NCI-H187 treated with DMSO at 0.1 percent for 48 hours (cell line): ENCODE data around the gene BAG1.

ENCODE experiments used
- DNase-seq: peaks from one replicate; lab custom pipeline; 2025; lab: John Stamatoyannopoulos, UW

Gene BAG1

DNA sequence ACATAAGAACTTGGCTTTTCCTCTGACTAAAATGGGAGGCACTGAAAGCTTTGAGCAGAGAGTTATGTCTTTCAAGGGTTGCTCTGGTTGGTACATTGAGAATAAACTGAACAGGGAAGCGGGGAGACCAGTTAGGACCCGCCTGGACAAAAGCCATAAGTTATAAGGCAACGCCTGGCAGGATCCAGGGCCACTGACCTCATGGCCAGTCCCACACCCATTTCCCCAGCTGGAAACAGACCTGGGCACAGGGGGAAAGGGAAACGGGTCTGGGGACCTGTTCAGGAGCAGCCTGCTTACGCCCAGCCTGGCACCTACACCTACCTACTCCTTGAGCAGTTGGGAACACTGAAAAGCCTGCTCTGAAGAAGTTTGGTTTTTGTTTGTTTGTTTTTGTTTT, 23.2 kb downstream of the BAG1 start:
- no peak for DNase-seq

- no peak for DNase-seq
These were observed 24.6 kb downstream of the BAG1 start, which contains the start of gene SPINK4 for GRCh38 chr9:33239921-33240320. Gene SPINK4 (plus strand): TSS chr9:33240167. CDS start chr9:33240209, 42 bp downstream.

DNA sequence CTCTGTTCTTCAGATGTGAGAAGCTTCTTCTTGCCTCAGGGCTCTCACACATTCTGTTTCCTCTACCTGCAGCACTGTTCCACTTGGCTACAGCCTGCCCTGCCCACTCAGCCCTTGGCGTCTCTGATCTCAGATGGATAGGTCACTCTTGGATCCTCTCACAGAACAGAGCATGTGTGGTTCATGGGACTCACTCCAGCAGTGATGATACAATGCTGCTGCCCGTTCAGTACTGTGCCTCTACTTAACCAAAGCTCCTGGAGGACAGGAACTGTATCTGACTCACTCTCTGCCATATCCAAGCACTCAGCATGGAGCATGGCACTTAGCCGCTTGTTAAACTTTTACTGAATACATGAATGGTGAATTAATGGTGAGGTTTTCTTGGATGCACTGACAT, 27.9 kb downstream of the BAG1 start:
- no peak for DNase-seq

DNA sequence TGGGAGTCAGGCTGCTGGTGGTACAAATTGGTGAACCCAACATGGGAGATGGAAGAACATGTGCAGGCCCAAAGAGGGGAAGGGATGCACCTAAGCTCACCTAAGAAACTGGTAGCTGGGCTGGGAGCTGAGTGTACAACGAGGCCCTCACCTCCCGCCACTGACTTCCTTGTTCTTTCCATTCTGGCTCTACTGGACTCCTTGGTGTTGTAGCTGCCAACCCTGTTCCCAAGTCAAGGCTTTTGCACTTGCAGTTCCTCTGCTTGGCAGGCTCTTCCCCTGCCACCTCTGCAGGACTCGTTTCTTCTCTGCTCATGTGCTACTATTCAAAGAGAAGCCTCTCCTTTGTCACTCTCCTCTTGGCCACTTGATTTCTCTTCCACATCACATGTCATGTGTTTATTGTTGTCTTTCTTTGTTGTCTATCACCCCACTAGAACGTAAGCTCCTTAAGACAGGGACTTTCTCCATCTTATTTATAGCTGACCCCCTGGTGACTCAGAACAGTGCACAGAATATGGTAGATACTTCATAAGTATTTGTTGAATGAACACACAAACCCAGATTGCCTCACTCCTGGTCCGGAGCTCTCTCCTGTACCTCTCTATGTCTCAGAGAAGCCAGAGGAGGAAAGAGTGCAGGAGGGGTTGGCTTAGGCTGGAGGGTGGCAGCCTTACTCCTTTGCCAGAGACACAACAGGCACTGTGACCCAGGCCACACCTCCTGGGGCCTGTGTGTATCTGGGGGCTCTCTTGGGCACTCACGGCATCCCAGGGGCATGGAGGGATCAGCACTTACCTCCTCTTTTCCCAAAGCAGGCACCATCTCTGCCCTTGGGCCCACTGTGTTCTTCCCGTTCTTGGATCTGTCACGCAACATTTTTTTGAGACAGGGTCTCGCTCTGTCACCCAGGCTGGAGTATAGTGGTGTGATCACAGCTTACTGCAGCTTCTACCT, 29.7 kb downstream of the BAG1 start:
- no peak for DNase-seq

DNA sequence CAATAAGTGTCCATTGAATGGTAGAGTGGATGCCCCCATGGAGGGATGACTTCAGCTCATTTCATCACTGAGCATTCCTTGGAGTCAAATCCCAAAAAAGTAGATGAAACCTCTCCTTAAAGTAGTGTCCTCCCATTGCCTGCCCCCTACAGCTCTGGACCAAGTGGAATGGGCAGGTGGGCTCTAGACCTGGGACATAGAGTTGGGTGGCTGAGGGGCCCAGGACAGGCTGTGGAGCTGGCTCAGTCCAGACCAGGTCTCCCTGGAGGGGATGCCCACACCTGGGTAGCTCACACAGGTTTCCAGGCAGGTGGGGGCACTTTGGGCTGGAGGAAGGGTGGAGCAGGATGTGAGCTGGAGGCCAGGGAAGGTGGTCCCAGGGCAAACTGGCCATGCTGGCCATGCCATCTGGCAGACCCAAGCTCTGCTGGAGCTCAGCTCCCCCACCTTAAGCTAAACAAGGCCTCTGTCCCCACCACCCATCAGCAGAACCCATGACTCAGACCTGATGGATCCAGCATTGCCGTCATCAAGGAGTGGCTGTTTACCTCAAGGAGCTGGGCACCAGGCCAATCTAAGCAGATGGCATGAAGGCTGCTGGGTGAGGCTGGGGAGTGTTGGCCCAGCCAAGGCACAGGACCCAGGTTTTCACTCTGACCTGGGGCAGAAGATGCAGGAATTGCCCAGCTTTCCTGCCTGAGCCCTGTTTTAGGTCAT, 30.7 kb downstream of the BAG1 start:
- DNase-seq = no peak

DNA sequence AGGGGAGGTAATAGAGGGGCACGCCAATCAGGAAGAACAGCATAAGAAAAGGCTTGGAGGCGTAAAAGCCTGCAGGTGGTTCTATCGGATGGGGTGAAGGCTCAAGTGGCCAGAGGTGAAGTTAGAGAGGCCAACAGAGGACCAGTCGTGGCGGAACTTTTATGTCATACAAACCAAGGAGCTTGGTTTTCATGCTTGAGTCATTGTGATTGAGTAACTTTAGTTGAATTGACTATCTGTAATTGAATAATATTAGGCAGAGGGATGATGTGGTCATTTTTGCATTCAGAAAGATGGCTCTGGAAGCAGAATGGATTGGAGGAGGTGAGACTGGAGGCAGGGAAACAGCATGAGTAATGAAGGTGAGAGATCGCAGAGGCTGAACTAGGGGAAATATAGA, 31.7 kb downstream of the BAG1 start:
- no peak for DNase-seq

- DNase-seq = no peak
These were observed 32.9 kb downstream of the BAG1 start for GRCh38 chr9:33231623-33231942.

- no peak for DNase-seq
These were observed 33.5 kb downstream of the BAG1 start for GRCh38 chr9:33230756-33231622.

DNA sequence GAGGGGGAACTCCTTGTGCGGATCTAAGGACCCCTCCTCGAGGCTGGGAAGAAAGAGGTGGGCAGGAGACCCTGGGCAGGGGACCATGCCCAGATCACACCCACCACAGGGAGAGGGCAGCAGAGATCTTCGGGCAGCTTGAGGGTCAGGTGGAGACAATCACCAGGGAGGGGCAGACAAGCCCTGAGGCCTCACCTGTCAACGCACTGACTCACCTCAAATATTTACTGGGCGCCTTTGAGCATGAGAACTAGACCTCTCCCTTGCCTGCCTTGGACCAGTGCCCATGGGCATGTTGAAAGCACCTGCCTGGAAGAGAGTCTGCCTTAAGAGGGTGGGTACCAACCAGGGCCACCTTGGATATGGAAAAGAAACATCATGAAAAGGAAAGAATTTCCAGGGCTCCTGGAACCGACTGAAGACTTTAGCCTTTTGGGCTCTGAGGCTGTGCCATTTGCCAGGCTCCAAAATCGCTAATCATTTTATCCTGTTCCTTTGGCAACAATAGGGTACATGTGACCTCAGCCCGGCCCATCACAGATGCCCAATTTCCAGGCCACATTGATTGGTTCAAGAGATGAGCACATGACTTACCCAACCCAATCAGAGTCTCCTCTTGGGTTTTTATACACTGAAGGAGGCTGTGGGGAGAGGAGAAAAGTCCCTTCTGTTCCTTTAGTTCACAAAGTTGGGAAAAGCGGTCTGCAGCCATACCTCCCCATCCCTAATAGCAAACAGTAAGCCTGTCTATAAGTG, 35.0 kb downstream of the BAG1 start:
- no peak for DNase-seq

GRCh38 chr9:33228606-33229005, 35.9 kb downstream of the BAG1 start:
- no peak for DNase-seq

GRCh38 chr9:33227741-33228140, 36.8 kb downstream of the BAG1 start:
- no peak for DNase-seq

DNA sequence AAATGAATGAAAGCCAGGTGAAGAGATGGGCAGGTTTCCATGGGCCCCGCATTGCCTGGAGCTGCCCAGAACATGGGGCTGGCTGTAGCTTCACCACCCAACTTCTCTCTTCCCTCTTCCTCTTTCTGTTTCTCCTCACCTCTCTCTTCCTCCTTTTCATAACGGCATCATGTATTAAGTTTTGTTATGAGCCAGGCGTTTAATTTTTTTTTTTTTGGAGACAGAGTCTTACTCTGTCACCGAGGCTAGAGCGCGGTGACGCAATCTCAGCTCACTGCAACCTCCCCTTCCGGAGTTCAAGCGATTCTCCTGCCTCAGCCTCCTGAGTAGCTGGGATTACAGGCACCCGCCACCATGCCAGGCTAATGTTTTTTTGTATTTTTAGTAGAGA, 37.5 kb downstream of the BAG1 start:
- DNase-seq = no peak

DNA sequence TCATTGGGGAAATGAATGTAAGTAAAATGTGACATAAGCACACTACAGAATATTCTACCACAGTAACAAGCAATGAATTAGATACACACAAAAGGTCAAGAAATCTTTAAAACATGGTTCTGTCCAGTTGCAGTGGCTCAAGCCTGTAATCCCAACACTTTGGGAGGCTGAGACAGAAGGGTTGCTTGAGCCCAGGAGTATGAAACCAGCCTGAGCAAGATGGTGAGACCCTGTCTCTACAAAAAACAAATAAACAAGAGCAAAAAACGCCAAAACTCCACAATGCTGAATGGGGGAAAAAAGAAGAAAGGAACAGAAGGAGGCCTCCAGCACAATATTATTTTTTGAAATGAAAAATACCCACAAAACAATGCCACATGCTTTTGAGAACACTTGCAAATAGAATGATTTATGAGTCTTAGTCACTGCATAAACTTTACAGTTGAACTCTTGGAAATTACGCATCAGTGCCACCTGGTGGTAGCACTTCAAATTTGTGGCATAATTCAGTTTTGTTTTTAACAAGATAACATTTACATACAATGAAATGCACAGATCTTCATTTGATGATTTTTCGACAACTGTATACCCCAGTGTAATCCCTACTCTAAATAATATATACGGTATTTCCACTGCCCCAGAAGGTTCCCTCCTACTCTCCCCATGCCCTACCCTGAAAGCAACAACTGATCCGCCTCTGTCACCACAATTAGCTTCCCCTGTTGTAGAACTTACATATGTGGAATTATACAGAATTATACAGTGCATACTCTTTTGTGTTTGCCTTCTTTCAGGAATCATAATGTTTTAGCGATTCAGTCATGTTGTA, 39.0 kb downstream of the BAG1 start:
- no peak for DNase-seq

- DNase-seq = no peak
These were observed 40.8 kb downstream of the BAG1 start for GRCh38 chr9:33223696-33224095.

- DNase-seq = no peak
These were observed 42.5 kb downstream of the BAG1 start for GRCh38 chr9:33222031-33222430.

DNA sequence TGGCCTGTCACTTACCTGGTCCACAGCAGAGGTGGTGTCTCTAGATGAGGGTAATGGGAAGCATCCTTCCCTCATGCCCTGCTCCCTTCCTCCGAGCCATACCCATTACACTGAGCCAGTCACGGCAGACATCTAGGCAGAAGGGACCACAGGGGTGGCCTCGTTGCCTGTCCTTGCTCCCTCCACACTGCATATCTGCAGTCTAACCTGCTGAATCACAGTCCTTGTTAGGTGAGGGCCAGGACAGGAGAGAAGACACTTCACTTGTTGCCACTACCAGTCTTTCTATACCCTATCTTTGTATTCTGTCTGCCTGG, 43.0 kb downstream of the BAG1 start:
- no peak for DNase-seq

GRCh38 chr9:33220681-33221567, 43.6 kb downstream of the BAG1 start:
- DNase-seq = no peak

DNA sequence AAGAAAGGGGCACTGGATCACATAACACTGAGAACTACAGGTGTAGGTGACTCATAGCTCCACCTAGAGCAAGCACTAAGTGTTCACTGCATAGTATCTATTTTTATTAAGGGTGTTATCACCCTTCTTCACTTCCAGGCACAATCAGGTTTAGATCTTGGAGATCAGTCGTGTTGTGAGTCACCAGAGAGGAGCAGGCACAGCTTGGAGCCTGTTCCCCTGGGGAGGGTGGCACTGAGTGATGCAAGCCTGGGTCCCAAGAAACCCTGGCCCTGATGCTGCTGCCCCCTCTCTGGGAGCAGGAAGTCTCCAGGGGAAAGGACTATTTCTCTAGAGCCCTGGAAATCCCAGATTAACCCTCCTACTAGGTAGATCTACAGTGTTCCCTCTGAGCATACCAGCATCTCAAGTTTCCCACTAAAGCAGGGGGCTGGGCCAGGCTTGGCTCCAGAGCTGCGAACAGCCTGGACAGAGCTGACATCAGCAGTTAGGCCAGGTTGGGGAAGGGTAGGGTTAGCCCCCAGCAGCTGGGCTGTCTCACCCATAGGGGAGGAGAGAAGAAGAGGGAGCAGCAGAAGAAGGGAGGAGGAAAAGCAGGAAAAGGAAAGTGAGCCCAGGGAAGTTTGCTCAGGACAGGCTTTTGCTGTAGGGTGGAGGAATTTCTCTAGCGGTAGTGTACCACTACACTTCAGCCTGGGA, 52.7 kb downstream of the BAG1 start:
- no peak for DNase-seq

DNA sequence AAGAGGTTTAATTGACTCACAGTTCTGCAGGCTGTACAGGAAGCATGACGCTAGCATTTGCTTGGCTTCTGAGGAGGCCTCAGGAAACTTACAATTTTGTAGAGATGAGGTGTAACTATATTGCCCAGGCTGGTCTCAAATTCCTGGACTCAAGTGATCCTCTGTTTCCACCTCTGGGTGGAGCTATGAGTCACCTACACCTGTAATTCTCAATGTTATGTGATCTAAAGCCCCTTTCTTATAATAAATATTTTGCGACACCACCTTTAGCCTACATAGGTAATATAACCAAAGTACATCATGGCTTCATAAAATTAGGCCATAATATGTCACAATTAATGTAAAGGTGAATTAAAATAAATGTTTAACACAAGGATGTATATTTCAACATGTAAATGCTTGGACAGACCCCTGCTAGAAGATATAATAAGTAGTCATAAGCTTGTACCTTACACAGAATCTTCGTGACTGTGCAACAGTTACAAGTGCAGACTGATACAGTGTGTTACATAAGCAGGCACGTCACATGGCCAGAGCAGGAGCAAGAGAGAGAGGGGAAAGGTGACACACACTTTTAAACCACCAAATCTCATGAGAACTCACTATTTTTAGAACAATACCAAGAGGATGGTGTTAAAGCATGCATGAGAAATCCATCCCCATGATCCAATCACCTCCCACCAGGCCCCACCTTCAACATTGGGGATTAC, 54.3 kb downstream of the BAG1 start:
- no peak for DNase-seq
